Dedifferentiated amniotic fluid mesenchymal stem cell (primary cell): Measurements from ENCODE around the gene TSPAN10.
"Not testable (repeated sequence)": the region's sequence is repeated elsewhere in the genome, so short reads cannot be mapped to it uniquely, and the experiment has no call there.

ENCODE experiments used
- DNase-seq: peaks from one replicate; pipeline ENCODE4 v3.0.0-alpha.2; 2016; ENCODE audit errors: extremely low spot score

Gene TSPAN10

DNA sequence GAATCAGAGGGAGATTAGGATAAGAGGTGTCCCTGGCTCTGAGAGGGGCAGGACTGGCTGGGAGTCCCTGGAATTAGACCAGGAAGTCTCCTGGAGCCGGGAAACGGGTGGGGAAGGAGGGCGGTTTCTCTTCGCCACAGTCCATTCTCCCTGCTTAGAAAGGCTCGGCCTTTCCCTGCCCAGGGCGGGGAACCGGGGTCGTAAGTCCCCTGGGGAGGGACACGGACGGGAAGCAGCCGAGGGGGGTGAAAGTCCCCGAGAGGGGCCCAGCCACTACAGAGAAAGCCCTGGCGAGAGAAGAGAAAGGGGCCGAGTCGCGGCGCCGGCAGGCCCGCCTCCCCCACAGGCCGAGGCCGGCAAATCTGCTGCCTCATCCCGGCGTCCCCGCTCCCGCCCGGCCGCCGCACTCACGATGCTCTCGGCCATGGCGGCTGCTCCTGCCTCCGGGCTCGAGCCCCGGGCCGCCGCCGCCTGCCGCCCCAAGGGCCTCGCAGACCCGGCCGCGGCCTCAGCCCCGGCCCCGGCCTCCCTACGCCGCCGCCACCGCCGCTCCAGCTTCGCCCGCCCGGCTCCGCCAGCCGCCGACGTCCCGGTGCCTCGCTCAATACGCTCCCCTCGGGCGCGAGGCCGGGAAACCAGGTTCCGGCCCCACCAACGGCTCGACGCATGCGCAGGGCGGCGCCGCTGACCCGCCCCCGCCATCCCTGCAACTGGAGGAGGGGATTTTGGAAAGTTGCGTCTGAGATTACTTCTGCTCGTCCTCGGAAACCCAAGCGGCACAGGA lies at the start of gene TSPAN10, which contains the start of gene NPLOC4:
Gene TSPAN10, plus strand, starts transcription at position 692 of the 784 bp plus-strand sequence. CDS start 5,217 bp downstream, outside the sequence.
Gene NPLOC4, minus strand, starts transcription at position 608 of the 784 bp plus-strand sequence. Its CDS starts 182 bp downstream, at position 426.
- DNase-seq, result peak; percentile 83

DNA sequence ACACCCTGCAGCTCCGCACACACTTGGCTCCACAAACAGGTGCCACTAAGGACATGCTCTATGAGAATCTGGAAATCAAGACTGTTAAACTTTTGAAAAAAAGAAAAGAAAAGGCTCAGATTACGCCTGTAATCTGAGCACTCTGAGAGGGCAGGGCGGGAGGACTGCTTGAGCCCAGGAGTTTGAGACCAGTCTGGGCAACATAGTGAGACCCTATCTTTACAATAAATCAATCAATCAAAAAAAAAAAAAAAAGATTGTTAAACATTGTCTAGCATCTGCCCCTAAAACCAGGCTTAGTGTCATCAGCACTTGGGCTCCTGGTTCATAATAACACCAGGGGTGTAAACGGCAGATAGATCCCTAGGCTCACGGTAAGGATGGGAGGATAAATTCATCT lies 47.4 kb upstream of the TSPAN10 start:
- no peak for DNase-seq

DNA sequence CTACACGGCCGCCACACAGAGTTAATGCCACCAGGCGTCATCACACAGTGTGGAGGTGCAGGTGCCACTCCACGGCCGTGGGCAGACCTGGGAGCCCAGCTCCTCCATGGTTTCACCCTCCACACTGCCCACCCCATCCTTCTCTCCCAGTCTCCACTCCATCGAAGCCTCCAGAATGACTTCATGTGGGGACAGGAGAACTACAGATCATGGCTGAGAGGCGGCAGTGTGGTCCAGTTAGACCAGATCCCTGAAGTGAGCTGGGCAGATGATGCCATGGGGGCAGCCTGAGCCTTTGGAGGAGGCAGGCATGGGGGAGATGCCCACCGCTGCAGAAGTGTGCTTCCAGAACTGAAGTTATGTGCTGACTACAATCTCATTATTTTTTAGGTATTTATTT lies 46.9 kb upstream of the TSPAN10 start:
- no peak for DNase-seq

DNA sequence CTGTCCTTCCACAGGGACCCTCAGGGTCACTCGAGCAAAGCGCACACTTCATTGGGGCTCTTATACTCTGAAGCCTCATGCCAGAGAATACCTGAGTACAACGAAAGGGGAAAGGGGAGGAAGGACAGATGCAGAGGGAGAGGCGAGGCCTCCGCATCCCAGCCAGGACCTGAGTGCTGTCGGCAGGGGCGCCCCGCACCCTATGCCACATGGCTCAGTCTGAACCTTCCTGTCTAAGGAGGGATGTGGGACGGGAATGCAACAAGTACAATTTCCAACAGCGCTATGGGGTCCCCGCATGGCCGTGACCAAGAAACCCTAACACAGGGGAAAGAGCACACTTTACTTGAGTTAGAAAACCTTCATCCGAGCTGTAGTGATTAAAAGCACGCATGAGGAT lies 45.0 kb upstream of the TSPAN10 start:
- no peak for DNase-seq

DNA sequence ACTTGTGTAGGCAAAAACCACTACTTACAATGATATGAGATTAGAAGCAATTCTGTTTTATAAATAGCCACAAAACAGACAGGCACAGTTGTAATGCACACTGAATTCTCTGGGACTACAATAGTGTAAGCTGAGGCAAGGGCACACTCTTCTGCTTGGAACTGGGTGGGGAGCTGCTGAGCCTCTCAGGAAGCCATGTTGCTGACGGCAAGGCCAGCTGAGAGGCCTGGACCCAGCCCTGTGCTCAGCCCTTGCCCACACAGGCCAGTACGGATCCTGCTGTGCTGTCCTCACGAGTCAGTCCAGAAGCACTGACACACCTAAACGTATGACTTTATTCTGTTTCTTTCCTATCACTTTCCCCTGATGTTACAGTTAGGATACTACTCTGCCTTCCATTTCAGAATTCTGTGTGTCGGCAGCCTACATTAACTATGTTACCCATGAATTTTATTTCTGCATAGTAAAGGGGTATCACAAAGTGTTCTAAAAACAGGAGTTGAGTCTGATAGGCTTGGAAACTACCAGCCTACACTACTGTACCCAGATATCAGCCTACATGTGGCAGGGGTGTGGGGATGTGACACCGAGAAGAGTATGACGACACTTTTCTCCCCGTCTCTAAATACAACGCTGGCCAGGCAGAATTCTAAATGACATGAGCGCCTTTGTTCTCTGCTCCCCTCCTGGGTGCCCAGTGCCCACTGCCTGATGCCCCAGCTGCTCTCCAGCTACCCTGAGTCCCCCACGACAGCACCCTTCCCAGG lies 43.7 kb upstream of the TSPAN10 start:
- no peak for DNase-seq

- peak; percentile 33 for DNase-seq
These were observed 37.1 kb upstream of the TSPAN10 start for GRCh38 chr17:81599719-81600486.

DNA sequence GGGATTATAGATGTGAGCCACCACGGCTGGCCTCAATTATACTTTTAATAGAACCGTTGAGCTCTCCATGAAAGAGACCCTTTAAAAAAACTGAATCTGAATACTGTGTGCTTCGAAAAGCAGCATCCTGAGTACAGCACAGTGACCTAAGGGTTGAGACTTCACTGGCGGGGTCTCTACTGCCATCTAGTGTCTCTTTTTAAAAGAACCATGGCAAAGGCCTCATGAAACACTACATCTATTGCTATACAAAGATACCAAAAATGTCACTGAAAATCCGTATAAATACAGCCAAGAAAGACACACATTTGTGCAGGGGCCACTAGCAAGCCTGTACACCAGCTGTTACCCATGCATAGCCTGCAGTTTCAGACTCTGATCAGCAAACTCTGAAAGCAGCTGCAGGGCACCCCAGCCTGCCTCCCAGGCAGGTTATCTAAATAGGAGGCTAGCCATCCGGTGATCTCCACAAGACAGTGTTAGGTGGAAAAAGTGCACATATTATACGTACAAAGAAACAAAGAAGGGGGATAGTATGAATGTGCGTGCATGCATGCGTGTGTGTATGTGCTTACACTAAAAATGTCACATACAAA lies 35.4 kb upstream of the TSPAN10 start:
- peak; percentile 70 for DNase-seq

GRCh38 chr17:81603846-81604610 lies 33.0 kb upstream of the TSPAN10 start:
- no peak for DNase-seq

- DNase-seq, result no peak
These were observed 29.6 kb upstream of the TSPAN10 start for GRCh38 chr17:81607431-81607830.

- no peak for DNase-seq
These were observed 28.9 kb upstream of the TSPAN10 start for GRCh38 chr17:81608082-81608481.

GRCh38 chr17:81608605-81609004 lies 28.4 kb upstream of the TSPAN10 start:
- no peak for DNase-seq

GRCh38 chr17:81609541-81610311 lies 27.3 kb upstream of the TSPAN10 start:
- no peak for DNase-seq

DNA sequence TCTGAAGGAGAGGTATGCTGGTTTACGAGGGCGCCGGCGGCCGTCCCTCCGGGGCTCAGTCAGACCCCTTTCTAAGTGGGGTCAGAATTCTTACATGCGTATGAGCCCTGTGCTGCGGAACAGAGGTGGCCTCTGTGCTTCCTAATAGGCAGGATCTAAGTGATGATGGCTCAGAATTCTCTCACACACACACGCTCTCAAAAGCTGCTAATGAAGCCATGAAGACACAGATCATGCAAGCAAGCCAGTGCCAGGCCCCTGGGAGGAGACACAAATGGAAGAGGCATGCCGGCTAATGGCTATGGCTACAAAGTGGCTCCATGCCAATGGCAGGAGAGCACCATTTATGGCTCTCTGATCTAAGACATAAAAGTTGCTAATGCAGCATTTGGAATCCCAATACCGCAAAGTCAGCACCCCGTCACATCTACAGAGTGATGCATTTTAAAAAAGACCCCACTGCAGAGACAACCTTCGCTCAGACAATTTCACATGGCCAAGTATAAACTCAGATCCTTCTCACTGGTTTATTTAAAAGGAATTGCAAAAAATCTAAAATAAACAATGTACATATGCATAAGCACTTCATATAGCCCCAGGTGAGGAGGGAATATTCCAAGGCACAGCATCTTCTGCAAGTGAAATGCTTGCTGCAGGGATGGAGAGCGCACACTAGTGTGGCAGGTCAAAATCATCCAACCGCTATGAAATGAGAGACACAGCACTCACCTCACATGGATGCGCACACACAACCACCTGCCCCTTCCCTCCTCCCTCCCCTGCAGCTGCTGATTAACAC lies 24.6 kb upstream of the TSPAN10 start:
- DNase-seq, result no peak

DNA sequence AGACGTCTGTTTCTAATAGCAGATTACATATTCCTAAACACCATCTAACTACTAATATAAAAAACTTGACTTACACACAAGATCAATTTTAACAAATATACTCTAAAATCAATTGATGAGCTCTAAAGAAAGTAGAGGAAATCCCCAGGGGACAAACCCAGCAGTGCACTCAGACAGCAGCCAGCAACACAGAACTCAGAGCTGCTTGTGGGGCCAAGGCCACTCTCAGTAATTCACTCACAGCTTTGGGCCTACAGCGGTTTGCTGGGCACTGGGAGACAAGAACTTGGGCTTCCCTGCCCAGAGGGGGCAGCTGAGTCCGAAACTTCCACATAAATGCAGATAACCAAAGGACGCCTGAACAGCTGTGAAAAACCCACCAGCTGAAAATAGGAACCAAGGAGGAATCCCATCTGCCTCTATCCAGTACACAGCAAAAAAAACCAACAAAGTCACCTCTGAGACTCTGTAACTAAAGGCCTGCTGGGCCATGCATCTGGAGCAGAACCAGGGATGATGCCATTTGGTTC lies 21.5 kb upstream of the TSPAN10 start:
- no peak for DNase-seq

- DNase-seq, result no peak
These were observed 20.1 kb upstream of the TSPAN10 start for GRCh38 chr17:81616877-81617276.

- not testable (repeated sequence) for DNase-seq
These were observed 18.7 kb upstream of the TSPAN10 start for GRCh38 chr17:81618307-81618706.

- no peak for DNase-seq
These were observed 15.4 kb upstream of the TSPAN10 start for GRCh38 chr17:81621494-81622130.

GRCh38 chr17:81630274-81630673 lies 6.7 kb upstream of the TSPAN10 start:
- DNase-seq, result no peak

- DNase-seq, result no peak
These were observed 5.5 kb upstream of the TSPAN10 start for GRCh38 chr17:81631482-81631881.
